ENCODE data around the gene LRMDA. TPM values are rescaled to one million over a fixed set of nuclear protein-coding genes. Genes with fewer than 3 reads are reported as not detected.

LRMDA gene
- polyA plus RNA-seq, 1 donor (not counting 4 experiments of a cell fraction or from before 2014, with no cell fraction given), result not detected

GRCh38 chr10:75708060-75708459 lies 276.6 kb downstream of the LRMDA start:
- H3K9me3 ChIP-seq (ENCODE audit: control insufficient read depth, low read depth, low read length), result no peaks in the 10 kb centered on the region
- no peak overlapping the region for H2AFZ ChIP-seq (ENCODE audit: control insufficient read depth, low read length)
- H3K9ac ChIP-seq (ENCODE audit: control insufficient read depth, extremely low read depth, insufficient read depth, low read length), result no peak overlapping the region
- H3K79me2 ChIP-seq (ENCODE audit: control insufficient read depth, insufficient read depth, low read length), result no peaks in the 10 kb centered on the region
- no peak overlapping the region for H3K4me3 ChIP-seq (ENCODE audit: control insufficient read depth in 2 of 3, extremely low read depth in 1 of 3, insufficient read depth in 2 of 3, low read depth in 1 of 3, low read length in 3 of 3)
- H3K27ac ChIP-seq (ENCODE audit: control insufficient read depth, insufficient read depth, low read length), result no peak overlapping the region
- H3K36me3 ChIP-seq (ENCODE audit: control insufficient read depth in 2 of 2, extremely low read depth in 1 of 2, insufficient read depth in 2 of 2, low read length in 2 of 2), result no peaks in the 10 kb centered on the region
- H3K27me3 ChIP-seq (ENCODE audit: control insufficient read depth, extremely low read depth, insufficient read depth, low read length), result peaks cover 10% of the 10 kb centered on the region
- TF ChIP-seq EZH2 (IDR thresholded peaks at IDR 0.05; ENCODE audit: low read length) (no peak), CTCF (optimal IDR thresholded peaks at IDR 0.05 in 1 of 3, IDR thresholded peaks at IDR 0.05 in 1 of 3, conservative IDR thresholded peaks at IDR 0.05 in 1 of 3; ENCODE audit: extremely low read depth in 1 of 3, insufficient read depth in 2 of 3, low read length in 3 of 3) (no peak)
- DNase-seq (ENCODE audit: low read depth, low spot score) (no peak), FAIRE-seq (no peak)
- dilution Hi-C loops (cut with MboI; ENCODE audit: extremely low pct_ligation_motif_present, low sequenced_read_pairs), result no loop called here
- no peak overlapping the region for H3K4me2 ChIP-seq (ENCODE audit: control insufficient read depth, extremely low read depth, insufficient read depth, low read depth, low read length)
- no peaks in the 10 kb centered on the region for H3K9me1 ChIP-seq (ENCODE audit: control insufficient read depth, extremely low read depth, insufficient read depth, low read length)
- no peaks in the 10 kb centered on the region for H3K4me1 ChIP-seq (ENCODE audit: control insufficient read depth, extremely low read depth, insufficient read depth, low read length)
- H4K20me1 ChIP-seq (ENCODE audit: control insufficient read depth, extremely low read depth, insufficient read depth, low read length), result no peaks in the 10 kb centered on the region

- no peak overlapping the region for H3K4me2 ChIP-seq (ENCODE audit: control insufficient read depth, extremely low read depth, insufficient read depth, low read depth, low read length)
- TF ChIP-seq CTCF (optimal IDR thresholded peaks at IDR 0.05 in 1 of 3, IDR thresholded peaks at IDR 0.05 in 1 of 3, conservative IDR thresholded peaks at IDR 0.05 in 1 of 3; ENCODE audit: extremely low read depth in 1 of 3, insufficient read depth in 2 of 3, low read length in 3 of 3) (no peak), EZH2 (IDR thresholded peaks at IDR 0.05; ENCODE audit: low read length) (no peak)
- no peak overlapping the region for H3K27ac ChIP-seq (ENCODE audit: control insufficient read depth, insufficient read depth, low read length)
- H3K4me1 ChIP-seq (ENCODE audit: control insufficient read depth, extremely low read depth, insufficient read depth, low read length), result no peaks in the 10 kb centered on the region
- no peaks in the 10 kb centered on the region for H3K9me1 ChIP-seq (ENCODE audit: control insufficient read depth, extremely low read depth, insufficient read depth, low read length)
- no peaks in the 10 kb centered on the region for H3K79me2 ChIP-seq (ENCODE audit: control insufficient read depth, insufficient read depth, low read length)
- no peak overlapping the region for H2AFZ ChIP-seq (ENCODE audit: control insufficient read depth, low read length)
- H3K27me3 ChIP-seq (ENCODE audit: control insufficient read depth, extremely low read depth, insufficient read depth, low read length), result peaks cover 10% of the 10 kb centered on the region
- FAIRE-seq (no peak), DNase-seq (ENCODE audit: low read depth, low spot score) (no peak)
- no peaks in the 10 kb centered on the region for H3K36me3 ChIP-seq (ENCODE audit: control insufficient read depth in 2 of 2, extremely low read depth in 1 of 2, insufficient read depth in 2 of 2, low read length in 2 of 2)
- H3K9ac ChIP-seq (ENCODE audit: control insufficient read depth, extremely low read depth, insufficient read depth, low read length), result no peak overlapping the region
- no peaks in the 10 kb centered on the region for H4K20me1 ChIP-seq (ENCODE audit: control insufficient read depth, extremely low read depth, insufficient read depth, low read length)
- H3K4me3 ChIP-seq (ENCODE audit: control insufficient read depth in 2 of 3, extremely low read depth in 1 of 3, insufficient read depth in 2 of 3, low read depth in 1 of 3, low read length in 3 of 3), result no peak overlapping the region
- H3K9me3 ChIP-seq (ENCODE audit: control insufficient read depth, low read depth, low read length), result no peaks in the 10 kb centered on the region
- dilution Hi-C loops (cut with MboI; ENCODE audit: extremely low pct_ligation_motif_present, low sequenced_read_pairs), result no loop called here
Observed at GRCh38 chr10:75709245-75709644, 277.8 kb downstream of the LRMDA start.

Measured in keratinocyte (primary cell).